Endodermal cell (in vitro differentiated cells): ENCODE measurements around the gene MZB1. TPM values are rescaled to one million over a fixed set of nuclear protein-coding genes. Genes with fewer than 3 reads are reported as not detected.

Experiments used
- DNase-seq: peaks from one replicate; pipeline ENCODE4 v3.0.0-alpha.2; 2017
- H3K27ac ChIP-seq: 2 replicates; pipeline ENCODE4 v1.5.1; 2013; ENCODE audit warnings: mild to moderate bottlenecking, low read depth, low read length, moderate library complexity
- H3K27me3 ChIP-seq: 2 replicates; pipeline ENCODE4 v1.6.1; 2013; ENCODE audit warnings: mild to moderate bottlenecking, low read length, moderate library complexity; ENCODE audit not compliant: insufficient read depth, control insufficient read depth, poor library complexity, severe bottlenecking
- H3K36me3 ChIP-seq: 2 replicates; pipeline ENCODE4 v1.7.0; 2013; ENCODE audit warnings: mild to moderate bottlenecking, low read length, moderate library complexity; ENCODE audit not compliant: control insufficient read depth, insufficient read depth
- H3K4me1 ChIP-seq: one replicate; pipeline ENCODE4 v1.7.0; 2013; ENCODE audit warnings: low read length; ENCODE audit not compliant: control insufficient read depth, insufficient read depth
- H3K4me3 ChIP-seq: 2 replicates; pipeline ENCODE4 v1.5.1; 2013; ENCODE audit warnings: mild to moderate bottlenecking, low read length, moderate library complexity
- H3K9ac ChIP-seq: 2 replicates; pipeline ENCODE4 v1.6.1; 2013; ENCODE audit warnings: mild to moderate bottlenecking, low read length, moderate library complexity; ENCODE audit not compliant: poor library complexity, severe bottlenecking; ENCODE audit errors: extremely low read depth
- H3K9me3 ChIP-seq: 2 replicates; pipeline ENCODE4 v1.6.1; 2013; ENCODE audit warnings: mild to moderate bottlenecking, low read length, moderate library complexity; ENCODE audit not compliant: control insufficient read depth
- H3K27ac Mint-ChIP-seq: 2 replicates; pipeline ENCODE4 v1.8.0; 2020; ENCODE audit warnings: mixed read lengths
- H3K27me3 Mint-ChIP-seq: 2 replicates; pipeline ENCODE4 v1.8.0; 2021; ENCODE audit warnings: mild to moderate bottlenecking, mixed read lengths; ENCODE audit not compliant: insufficient read depth
- H3K36me3 Mint-ChIP-seq: 2 replicates; pipeline ENCODE4 v1.8.0; 2020; ENCODE audit warnings: low read depth, mixed read lengths
- H3K4me1 Mint-ChIP-seq: 2 replicates; pipeline ENCODE4 v1.8.0; 2020; ENCODE audit warnings: mixed read lengths
- H3K4me3 Mint-ChIP-seq: 2 replicates; pipeline ENCODE4 v1.8.0; 2020; ENCODE audit warnings: mild to moderate bottlenecking, moderate library complexity, mixed read lengths
- H3K9me3 Mint-ChIP-seq: 2 replicates; pipeline ENCODE4 v1.8.0; 2020; ENCODE audit warnings: mild to moderate bottlenecking, mixed read lengths
- CTCF ChIP-seq: fragments of 200-600 bp; sonication (generic); conservative IDR thresholded peaks from 2 replicates; pipeline ENCODE4 v1.5.0; 2021; ENCODE audit warnings: antibody characterized with exemption, mild to moderate bottlenecking
- WGBS, 2 experiments: methylation state at CpG; one replicate each; pipeline versions ENCODE4 v1.1.5 to v1.1.7; 2013; ENCODE audit warnings: missing lambda C conversion rate in 2 of 2, mixed read lengths in 1 of 2; ENCODE audit not compliant: insufficient coverage in 1 of 2, insufficient read length in 1 of 2; 5-methylcytosine and 5-hydroxymethylcytosine counted together
- total RNA-seq, 2 donors: library from RNA; stranded (reverse); fragmentation: NEBNext Ultra II Directional in 1 of 2; extraction: Animal tissue kit (Norgen Biotek cat#: 25700) in 1 of 2; gene quantifications; 2 replicates in 1 of 2; 3 replicates in 1 of 2; pipeline ENCODE4 v1.2.1, GENCODE V29; 2021

Gene MZB1
- total RNA-seq, 2 donors from 2014 or later = 0.57 to 0.60 TPM

DNA sequence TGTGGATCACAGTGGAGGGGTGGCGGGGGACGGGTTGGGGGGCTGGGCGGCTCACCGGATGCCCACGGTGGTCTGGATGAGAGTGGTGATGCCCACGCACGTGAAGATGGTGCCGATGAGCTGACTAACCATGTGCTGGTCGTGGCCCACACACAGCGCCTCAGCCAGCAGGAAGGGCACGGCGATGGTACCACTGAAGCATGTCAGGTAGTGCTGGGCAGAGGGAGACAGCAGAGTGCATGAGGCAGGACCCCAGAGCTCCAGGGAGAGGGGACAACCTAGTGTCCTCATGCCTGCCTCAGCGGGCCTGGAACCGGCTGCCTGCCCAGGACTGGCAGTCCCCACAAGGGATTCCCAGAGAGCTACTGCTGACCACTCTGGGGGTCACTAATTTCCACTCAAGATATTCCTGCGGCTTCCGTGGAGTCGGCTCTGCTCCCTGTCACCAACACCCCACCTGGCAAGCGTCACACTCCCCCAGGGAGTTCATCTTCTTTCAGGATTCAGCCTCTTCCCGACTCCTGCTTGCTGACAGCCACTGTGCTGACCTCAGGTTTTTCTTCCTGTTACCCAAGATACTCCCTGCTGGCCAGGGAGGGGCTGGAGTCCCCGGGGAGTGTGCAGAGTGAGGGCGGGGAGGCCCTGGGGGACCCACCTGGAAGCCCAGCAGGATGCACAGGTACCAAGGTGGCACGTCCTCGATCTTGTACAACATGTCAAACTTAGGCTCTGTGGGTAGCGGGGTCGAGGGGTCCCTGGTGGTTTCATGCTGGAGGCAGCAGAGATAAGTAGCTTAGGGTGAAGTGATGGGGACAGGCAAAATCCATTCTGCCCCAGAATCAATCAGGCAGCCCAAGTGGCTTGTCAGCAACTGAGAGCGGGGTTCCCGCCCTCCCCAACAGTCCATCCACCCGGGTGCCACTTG lies 7.6 kb downstream of the MZB1 start:
- Histone ChIP-seq H3K27me3 (no peaks in the 10 kb centered on the region), H3K27ac (no peak overlapping the region), H3K36me3 (peaks cover 3% of the 10 kb centered on the region), H3K9ac (no peak overlapping the region), H3K9me3 (no peaks in the 10 kb centered on the region), H3K4me1 (peaks cover 6% of the 10 kb centered on the region), H3K4me3 (no peak overlapping the region)
- Mint-ChIP-seq H3K4me1 (peaks cover 16% of the 10 kb centered on the region), H3K36me3 (peaks cover 3% of the 10 kb centered on the region), H3K4me3 (no peak overlapping the region), H3K27ac (no peak overlapping the region), H3K9me3 (no peaks in the 10 kb centered on the region), H3K27me3 (no peaks in the 10 kb centered on the region)
- peak; percentile 44 for DNase-seq
- 93 to 94% methylated on average over 21 to 28 of the region's 28 CpGs for WGBS, 2 experiments
- no peak for TF ChIP-seq CTCF

DNA sequence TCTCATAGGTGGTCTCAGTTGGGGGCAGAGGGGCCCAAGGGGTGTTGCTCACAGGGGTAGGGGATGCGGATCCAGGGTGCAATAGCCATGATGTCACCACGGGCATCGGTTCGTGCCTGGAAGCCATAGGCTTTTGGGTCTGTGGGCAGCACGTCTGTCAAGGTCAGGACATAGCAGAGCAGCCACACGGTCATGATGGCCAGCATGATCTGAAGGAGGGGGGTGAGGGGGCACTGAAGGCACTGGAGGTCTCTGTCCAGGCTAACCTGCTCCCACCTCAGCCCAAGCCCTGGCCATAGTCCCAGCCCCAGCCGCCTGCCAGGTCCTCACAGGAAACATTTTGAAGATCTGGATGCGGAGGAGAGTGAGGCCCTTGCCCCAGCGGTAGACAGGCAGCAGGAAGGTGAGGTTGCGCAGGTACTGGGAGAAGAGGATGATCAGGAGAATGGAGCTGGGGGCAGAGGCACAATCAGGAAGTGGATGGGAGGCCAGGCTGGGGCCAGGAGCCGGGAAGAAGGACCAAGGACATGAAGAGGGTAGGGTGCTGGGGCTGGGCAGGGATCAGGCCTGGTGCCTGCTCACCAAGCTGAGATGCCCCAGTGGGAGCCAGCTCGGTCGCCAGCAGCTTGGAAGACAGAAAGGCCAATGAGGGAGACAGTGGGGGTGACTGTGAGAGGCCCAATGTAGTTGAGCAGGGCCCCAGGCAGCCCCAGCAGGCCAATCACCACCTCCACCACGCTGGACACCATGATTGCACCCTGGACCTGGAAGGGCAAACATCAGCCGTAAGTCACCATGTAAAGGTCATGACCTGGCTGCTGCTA lies 9.9 kb downstream of the MZB1 start:
- Histone ChIP-seq H3K27me3 (no peaks in the 10 kb centered on the region), H3K27ac (no peak overlapping the region), H3K36me3 (peaks cover 3% of the 10 kb centered on the region), H3K4me3 (no peak overlapping the region), H3K9ac (no peak overlapping the region), H3K9me3 (no peaks in the 10 kb centered on the region), H3K4me1 (peaks cover 6% of the 10 kb centered on the region)
- H3K4me1 Mint-ChIP-seq = peaks cover 16% of the 10 kb centered on the region
- peaks cover 8% of the 10 kb centered on the region for H3K36me3 Mint-ChIP-seq
- no peak overlapping the region for H3K27ac Mint-ChIP-seq
- 94 to 95% methylated on average over 9 to 15 of the region's 15 CpGs for WGBS, 2 experiments
- no peak overlapping the region for H3K4me3 Mint-ChIP-seq
- DNase-seq = peak; percentile 39
- H3K9me3 Mint-ChIP-seq = peaks cover 2% of the 10 kb centered on the region
- no peaks in the 10 kb centered on the region for H3K27me3 Mint-ChIP-seq
- TF ChIP-seq CTCF = no peak

DNA sequence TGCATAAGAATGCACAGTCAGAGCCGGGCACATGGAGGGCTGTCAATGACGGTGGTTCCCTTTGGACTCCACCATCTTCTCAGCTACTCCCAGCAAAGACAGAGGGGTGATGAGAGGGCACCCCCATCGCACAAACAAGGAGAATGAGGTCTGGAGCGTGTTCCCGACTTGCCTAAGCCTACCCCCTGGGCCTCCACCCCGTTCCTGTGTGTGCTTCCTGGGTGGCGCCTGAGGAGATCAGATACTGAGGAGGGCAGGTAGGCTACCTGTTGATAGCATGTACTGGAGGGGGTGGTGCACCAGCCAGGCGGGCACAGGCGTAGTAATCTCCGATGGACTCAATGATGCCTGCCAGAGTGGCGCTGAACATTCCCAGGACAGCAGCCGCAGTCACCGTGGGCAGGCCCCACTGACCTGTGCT lies 10.8 kb downstream of the MZB1 start:
- Mint-ChIP-seq H3K4me1 (peaks cover 12% of the 10 kb centered on the region), H3K27ac (no peak overlapping the region), H3K9me3 (peaks cover 2% of the 10 kb centered on the region), H3K36me3 (peaks cover 10% of the 10 kb centered on the region), H3K27me3 (no peaks in the 10 kb centered on the region), H3K4me3 (no peak overlapping the region)
- H3K9me3 ChIP-seq = no peaks in the 10 kb centered on the region
- no peak for TF ChIP-seq CTCF
- peak; percentile 43 for DNase-seq
- no peaks in the 10 kb centered on the region for H3K27me3 ChIP-seq
- no peak overlapping the region for H3K9ac ChIP-seq
- no peak overlapping the region for H3K27ac ChIP-seq
- 93 to 97% methylated on average over 10 to 13 of the region's 13 CpGs for WGBS, 2 experiments
- peaks cover 6% of the 10 kb centered on the region for H3K4me1 ChIP-seq
- H3K4me3 ChIP-seq = no peak overlapping the region
- H3K36me3 ChIP-seq = peaks cover 3% of the 10 kb centered on the region
